H1 (cell line): Measurements from ENCODE around the gene KLHL29. TPM values are rescaled to one million over a fixed set of nuclear protein-coding genes. Genes with fewer than 3 reads are reported as not detected.

Experiments used
- CTCF ChIA-PET: fragments of 300-600 bp; sonication (Branson Sonifier 250); formaldehyde crosslinking; loops from one replicate; lab custom pipeline; 2021; ENCODE audit not compliant: partially characterized antibody; lab: Charles Lee
- POLR2A ChIA-PET: fragments of 300-600 bp; sonication (Branson Sonifier 250); formaldehyde crosslinking; loops from one replicate; lab custom pipeline; 2021; ENCODE audit warnings: inconsistent platforms; ENCODE audit not compliant: partially characterized antibody; lab: Charles Lee
- DNase-seq, 2 experiments: peaks; one replicate each; pipeline versions ENCODE4 v3.0.0 to v3.0.0-alpha.2; 2010 to 2022; ENCODE audit warnings: low spot score in 2 of 2, low read depth in 1 of 2, mixed read lengths in 1 of 2
- FAIRE-seq: peaks from 2 replicates; lab custom pipeline; 2011; peaks lifted over from hg19 to GRCh38; lab: Jason Lieb, UNC
- H2AFZ ChIP-seq: 2 replicates; pipeline ENCODE4 v1.8.1; 2012; ENCODE audit warnings: low read length, inconsistent platforms
- H2AK5ac ChIP-seq: 2 replicates; pipeline ENCODE4 v1.6.1; 2013; ENCODE audit warnings: low read depth, low read length
- H2BK120ac ChIP-seq: replicated peaks from 2 replicates; pipeline ENCODE3; 2013; ENCODE audit warnings: low read depth, low read length, inconsistent platforms
- H2BK12ac ChIP-seq: 2 replicates; pipeline ENCODE4 v1.6.1; 2013; ENCODE audit warnings: low read depth, low read length
- H2BK15ac ChIP-seq: 2 replicates; pipeline ENCODE4 v1.6.1; 2013; ENCODE audit warnings: low read length
- H2BK20ac ChIP-seq: 2 replicates; pipeline ENCODE4 v1.6.1; 2013; ENCODE audit warnings: low read length
- H2BK5ac ChIP-seq: 2 replicates; pipeline ENCODE4 v1.6.1; 2013; ENCODE audit warnings: low read depth, low read length
- H3K14ac ChIP-seq: 2 replicates; pipeline ENCODE4 v1.6.1; 2013; ENCODE audit warnings: inconsistent platforms; ENCODE audit not compliant: insufficient read length
- H3K18ac ChIP-seq: 2 replicates; pipeline ENCODE4 v1.6.1; 2013; ENCODE audit warnings: low read length; ENCODE audit errors: extremely low read depth
- H3K23ac ChIP-seq: 2 replicates; pipeline ENCODE4 v1.6.1; 2013; ENCODE audit warnings: inconsistent platforms; ENCODE audit not compliant: insufficient read length
- H3K23me2 ChIP-seq: 2 replicates; pipeline ENCODE4 v1.6.1; 2013; ENCODE audit warnings: low read depth, low read length
- H3K27ac ChIP-seq: 2 replicates; pipeline ENCODE4 v1.6.1; 2011; ENCODE audit warnings: low read depth, low read length, inconsistent platforms
- H3K27me3 ChIP-seq, 4 experiments: replicated peaks in 1 of 4; 1 replicate in 1 of 4; 2 replicates in 3 of 4; pipeline versions ENCODE4 v1.6.1 to v1.8.1; 2011 to 2013; ENCODE audit warnings: low read length in 3 of 4, mild to moderate bottlenecking in 3 of 4, inconsistent platforms in 2 of 4, mixed read lengths in 2 of 4, moderate library complexity in 1 of 4; ENCODE audit not compliant: control insufficient read depth in 3 of 4, insufficient read depth in 3 of 4; ENCODE audit errors: extremely low read depth in 1 of 4
- H3K36me3 ChIP-seq, 4 experiments: 2 replicates each; pipeline versions ENCODE4 v1.6.1 to v1.8.1; 2011 to 2013; ENCODE audit warnings: mild to moderate bottlenecking in 4 of 4, low read length in 3 of 4, moderate library complexity in 2 of 4, control low read depth in 1 of 4, inconsistent platforms in 1 of 4; ENCODE audit not compliant: insufficient read depth in 4 of 4, control insufficient read depth in 2 of 4
- H3K4ac ChIP-seq: replicated peaks from 2 replicates; pipeline ENCODE3; 2013; ENCODE audit warnings: low read length, low read depth, mixed read lengths, inconsistent platforms; ENCODE audit not compliant: insufficient read length
- H3K4me1 ChIP-seq, 4 experiments: replicated peaks in 1 of 4; 1 replicate in 1 of 4; 2 replicates in 3 of 4; pipeline versions ENCODE4 v1.6.1 to v1.8.1; 2011 to 2013; ENCODE audit warnings: low read length in 3 of 4, inconsistent platforms in 2 of 4, mixed read lengths in 1 of 4; ENCODE audit not compliant: insufficient read depth in 4 of 4, control insufficient read depth in 3 of 4
- H3K4me2 ChIP-seq, 2 experiments: 2 replicates each; pipeline versions ENCODE4 v1.6.1 to v1.8.1; 2011 to 2013; ENCODE audit warnings: low read depth in 2 of 2, low read length in 2 of 2, control low read depth in 1 of 2, inconsistent platforms in 1 of 2, mild to moderate bottlenecking in 1 of 2; ENCODE audit not compliant: insufficient read depth in 1 of 2
- H3K4me3 ChIP-seq, 4 experiments: fragments of 200-600, 300-600 bp in 1 of 4; sonication (generic), shearing (Covaris generic), sonication (Bioruptor Twin) in 1 of 4; 2 replicates each; pipeline versions ENCODE4 v1.5.1 to v1.8.1; 2011 to 2016; ENCODE audit warnings: low read length in 4 of 4, low read depth in 3 of 4, control low read depth in 2 of 4, inconsistent platforms in 2 of 4, mild to moderate bottlenecking in 2 of 4, mixed read lengths in 1 of 4, moderate library complexity in 1 of 4; ENCODE audit not compliant: insufficient read depth in 2 of 4; ENCODE audit errors: extremely low read depth in 1 of 4
- H3K56ac ChIP-seq: replicated peaks from 2 replicates; pipeline ENCODE3; 2013; ENCODE audit warnings: low read depth, mild to moderate bottlenecking, mixed read lengths, low read length, inconsistent platforms; ENCODE audit not compliant: insufficient read length
- H3K79me1 ChIP-seq: 2 replicates; pipeline ENCODE4 v1.6.1; 2013; ENCODE audit warnings: low read depth, low read length, control low read depth
- H3K79me2 ChIP-seq, 2 experiments: 2 replicates each; pipeline versions ENCODE4 v1.6.1 to v1.8.1; 2012 to 2013; ENCODE audit warnings: low read length in 2 of 2, mild to moderate bottlenecking in 2 of 2, inconsistent platforms in 1 of 2; ENCODE audit not compliant: insufficient read depth in 2 of 2, control insufficient read depth in 1 of 2
- H3K9ac ChIP-seq, 4 experiments: replicated peaks in 1 of 4; 1 replicate in 1 of 4; 2 replicates in 3 of 4; pipeline versions ENCODE4 v1.6.1 to v1.8.1; 2011 to 2013; ENCODE audit warnings: low read depth in 3 of 4, low read length in 3 of 4, control low read depth in 2 of 4, mild to moderate bottlenecking in 2 of 4, moderate library complexity in 2 of 4, inconsistent platforms in 1 of 4; ENCODE audit errors: extremely low read depth in 1 of 4
- H3K9me3 ChIP-seq, 2 experiments: 2 replicates each; pipeline versions ENCODE4 v1.6.1 to v1.8.1; 2012 to 2013; ENCODE audit warnings: mild to moderate bottlenecking in 2 of 2, moderate library complexity in 2 of 2, control low read depth in 1 of 2, inconsistent platforms in 1 of 2, low read depth in 1 of 2, low read length in 1 of 2, mixed read lengths in 1 of 2; ENCODE audit not compliant: insufficient read depth in 2 of 2
- H4K20me1 ChIP-seq, 2 experiments: replicated peaks in 1 of 2; 2 replicates each; pipeline versions ENCODE3 to v1.8.1; 2011 to 2013; ENCODE audit warnings: inconsistent platforms in 2 of 2, low read length in 2 of 2, mild to moderate bottlenecking in 1 of 2; ENCODE audit not compliant: insufficient read depth in 2 of 2, control insufficient read depth in 1 of 2
- H4K5ac ChIP-seq: 2 replicates; pipeline ENCODE4 v1.6.1; 2013; ENCODE audit warnings: low read length, low read depth, mixed read lengths, inconsistent platforms; ENCODE audit not compliant: insufficient read length
- H4K8ac ChIP-seq: 2 replicates; pipeline ENCODE4 v1.8.0; 2013; ENCODE audit warnings: mild to moderate bottlenecking, moderate library complexity, low read length, inconsistent platforms; ENCODE audit not compliant: insufficient read depth; ENCODE audit errors: extremely low read depth
- H4K91ac ChIP-seq: replicated peaks from 2 replicates; pipeline ENCODE3; 2013; ENCODE audit warnings: low read length, mixed read lengths, inconsistent platforms; ENCODE audit not compliant: insufficient read length
- ASH2L ChIP-seq: fragments of 200-600, 300-600 bp; sonication (generic); IDR thresholded peaks from one replicate; pipeline ENCODE4 v1.7.1; 2017; ENCODE audit warnings: low read length
- CBX8 ChIP-seq: fragments of 300-800, 300-1000 bp; sonication (generic); IDR thresholded peaks from 2 replicates; pipeline ENCODE4 v1.7.1; 2016; ENCODE audit warnings: low read depth, low read length, borderline replicate concordance
- CHD2 ChIP-seq: IDR thresholded peaks from 2 replicates; pipeline ENCODE4 v1.6.1; 2012; ENCODE audit warnings: low read length, improper control_type of control experiment
- CTBP2 ChIP-seq: IDR thresholded peaks from 2 replicates; pipeline ENCODE4 v1.7.0; 2011; ENCODE audit warnings: borderline replicate concordance, mild to moderate bottlenecking, moderate library complexity, mixed read lengths, low read length; ENCODE audit not compliant: insufficient read depth, insufficient read length
- FOSL1 ChIP-seq: IDR thresholded peaks from 2 replicates; pipeline ENCODE4 v1.6.1; 2011; ENCODE audit warnings: mild to moderate bottlenecking, low read depth, low read length, moderate library complexity; ENCODE audit not compliant: insufficient read depth
- JUN ChIP-seq: IDR thresholded peaks from 2 replicates; pipeline ENCODE4 v1.6.1; 2011; ENCODE audit warnings: low read depth, mild to moderate bottlenecking, improper control_type of control experiment, low read length
- KDM4A ChIP-seq: IDR thresholded peaks from one replicate; pipeline ENCODE4 v1.7.1; 2012; ENCODE audit warnings: low read depth, mild to moderate bottlenecking, moderate library complexity, low read length, inconsistent platforms; ENCODE audit not compliant: severe bottlenecking
- RFX5 ChIP-seq: IDR thresholded peaks from 2 replicates; pipeline ENCODE4 v1.6.1; 2011; ENCODE audit warnings: low read depth, low read length, improper control_type of control experiment, borderline replicate concordance
- SP2 ChIP-seq: IDR thresholded peaks from 2 replicates; pipeline ENCODE4 v1.6.1; 2012; ENCODE audit warnings: mild to moderate bottlenecking, low read length, inconsistent platforms
- SP4 ChIP-seq: IDR thresholded peaks from 2 replicates; pipeline ENCODE4 v1.6.1; 2012; ENCODE audit warnings: low read length, inconsistent platforms
- TAF1 ChIP-seq: IDR thresholded peaks from 2 replicates; pipeline ENCODE4 v1.6.1; 2011; ENCODE audit warnings: mild to moderate bottlenecking, low read depth, low read length
- TBP ChIP-seq: IDR thresholded peaks from 2 replicates; pipeline ENCODE4 v1.6.1; 2011; ENCODE audit warnings: low read depth, low read length, improper control_type of control experiment
- USF2 ChIP-seq: IDR thresholded peaks from 2 replicates; pipeline ENCODE4 v1.6.1; 2011; ENCODE audit warnings: low read length, improper control_type of control experiment
- WGBS, 2 experiments: shearing (Covaris generic) in 1 of 2; methylation state at CpG; one replicate each; pipeline versions ENCODE4 v1.1.6 to v1.1.7; 2013 to 2015; ENCODE audit warnings: low lambda C conversion rate in 2 of 2, mixed read lengths in 2 of 2, inconsistent platforms in 1 of 2, low coverage in 1 of 2, missing lambda C conversion rate in 1 of 2; ENCODE audit not compliant: insufficient replicate concordance in 2 of 2, insufficient coverage in 1 of 2, insufficient read length in 1 of 2; ENCODE audit errors: extremely low coverage in 1 of 2, missing lambda C conversion rate in 1 of 2; 5-methylcytosine and 5-hydroxymethylcytosine counted together
- polyA plus RNA-seq, 7 experiments: library from polyadenylated mRNA; depleted of rRNA in 3 of 7; stranded (reverse) in 5 of 7; unstranded in 2 of 7; fragments of >200 nt in 5 of 7; fragments of 200-250 nt in 2 of 7; gene quantifications; 1 replicate in 5 of 7; 2 replicates in 1 of 7; 4 replicates in 1 of 7; pipeline versions ENCODE4 v1.2.1 to v1.2.3, GENCODE V29; 2011 to 2013; ENCODE audit warnings: missing spikeins in 2 of 7, mixed read lengths in 2 of 7
- total RNA-seq: library from RNA; stranded (reverse); fragmentation: NEBNext Ultra II Directional; extraction: Animal tissue kit (Norgen Biotek cat#: 25700); gene quantifications from 2 replicates; pipeline ENCODE4 v1.2.1, GENCODE V29; 2021

The KLHL29 gene
- total and polyA plus RNA-seq, 2 of the 8 experiments (the other 6 are each of a cell fraction or from before 2014, with no cell fraction given) = 1.1 to 4.7 TPM

GRCh38 chr2:23698116-23698693, 313.2 kb downstream of the KLHL29 start:
- H3K27ac ChIP-seq = no peak overlapping the region
- no peak overlapping the region for H3K9ac ChIP-seq
- no peak overlapping the region for H2AK5ac ChIP-seq
- H3K4me2 ChIP-seq = no peak overlapping the region
- no peak overlapping the region for H4K8ac ChIP-seq
- H2AFZ ChIP-seq = no peak overlapping the region
- no peaks in the 10 kb centered on the region for H3K79me2 ChIP-seq
- H2BK120ac ChIP-seq = no peak overlapping the region
- H3K9me3 ChIP-seq = 0 out of 4 replicates have a peak, but pooled peaks cover 0 to 2% of the 10 kb centered on the region in 2 experiments
- H3K4me1 ChIP-seq = peaks cover 0 to 8% (median 3%) of the 10 kb centered on the region in 4 experiments; a peak in 3 of 7 replicates
- H3K56ac ChIP-seq = no peak overlapping the region
- no peaks in the 10 kb centered on the region for H3K23me2 ChIP-seq
- no peaks in the 10 kb centered on the region; the same call in 1 of the 2 replicates for H3K79me1 ChIP-seq
- no peak overlapping the region for H2BK15ac ChIP-seq
- H3K4me3 ChIP-seq = no peak overlapping the region
- ChIA-PET CTCF (interaction anchor here (1.1 to 1.7 kb wide), 5 partner anchors 7 to 75 kb away, joined by 3 to 6 read pairs (median 3); no protein-coding TSS in a partner anchor), POLR2A (interaction anchor here (0.6 to 0.9 kb wide), 2 partner anchors 8 to 53 kb away, joined by 4 read pairs; no protein-coding TSS in a partner anchor)
- 91% methylated on average over 6 of the region's 6 CpGs; no CpG with 5 or more reads in 1 of the 2 experiments for WGBS, 2 experiments
- H3K23ac ChIP-seq = no peak overlapping the region
- H4K20me1 ChIP-seq = peaks cover 0 to 2% of the 10 kb centered on the region in 2 experiments
- no peak overlapping the region for H2BK12ac ChIP-seq
- no peak overlapping the region for H3K14ac ChIP-seq
- no peak overlapping the region for H2BK20ac ChIP-seq
- H3K18ac ChIP-seq = no peak overlapping the region
- FAIRE-seq (no peak), DNase-seq (no peak)
- H4K91ac ChIP-seq = no peak overlapping the region
- H3K36me3 ChIP-seq = no peaks in the 10 kb centered on the region
- H2BK5ac ChIP-seq = 0 out of 2 replicates have a peak overlapping the region, but pooled peaks have one; percentile 28
- H3K4ac ChIP-seq = no peak overlapping the region
- H3K27me3 ChIP-seq = no peaks in the 10 kb centered on the region
- H4K5ac ChIP-seq = no peak overlapping the region
- no peak for TF ChIP-seq CTBP2
- no peak for TF ChIP-seq RFX5
- TF ChIP-seq ASH2L = no peak
- no peak for TF ChIP-seq CHD2
- TF ChIP-seq KDM4A = no peak
- TF ChIP-seq SP2 = no peak
- TF ChIP-seq TAF1 = no peak
- TF ChIP-seq TBP = no peak
- no peak for TF ChIP-seq CBX8
- TF ChIP-seq SP4 = no peak
- no peak for TF ChIP-seq FOSL1
- no peak for TF ChIP-seq USF2
- no peak for TF ChIP-seq JUN
